Posterior vena cava (tissue), 2 donors: ENCODE results near the gene ANKRD13B. TPM values are rescaled to one million over a fixed set of nuclear protein-coding genes. Genes with fewer than 3 reads are reported as not detected.

Experiments used
- DNase-seq: peaks from one replicate; pipeline ENCODE4 v3.0.0-alpha.2; 2020; ENCODE audit warnings: low spot score
- intact Hi-C, 2 donors: fragments of 100-400 bp; cut with DNase I; formaldehyde crosslinking; loops; one replicate each; pipeline versions ENCODE4 v1.14.1 to v1.14.2; 2022 to 2023
- total RNA-seq, 2 donors: library from RNA; stranded (reverse); fragmentation: NEBNext Ultra II Directional; extraction: Animal tissue kit (Norgen Biotek cat#: 25700); gene quantifications; one replicate each; pipeline ENCODE4 v1.2.1, GENCODE V29; 2021
- donor health status: DM: yes; HTN: yes; CAD: no.
- donor health status: DM: yes; HTN: yes; CAD: no.

Gene ANKRD13B
- total RNA-seq, 2 donors from 2014 or later = 11.2 to 11.5 TPM

DNA sequence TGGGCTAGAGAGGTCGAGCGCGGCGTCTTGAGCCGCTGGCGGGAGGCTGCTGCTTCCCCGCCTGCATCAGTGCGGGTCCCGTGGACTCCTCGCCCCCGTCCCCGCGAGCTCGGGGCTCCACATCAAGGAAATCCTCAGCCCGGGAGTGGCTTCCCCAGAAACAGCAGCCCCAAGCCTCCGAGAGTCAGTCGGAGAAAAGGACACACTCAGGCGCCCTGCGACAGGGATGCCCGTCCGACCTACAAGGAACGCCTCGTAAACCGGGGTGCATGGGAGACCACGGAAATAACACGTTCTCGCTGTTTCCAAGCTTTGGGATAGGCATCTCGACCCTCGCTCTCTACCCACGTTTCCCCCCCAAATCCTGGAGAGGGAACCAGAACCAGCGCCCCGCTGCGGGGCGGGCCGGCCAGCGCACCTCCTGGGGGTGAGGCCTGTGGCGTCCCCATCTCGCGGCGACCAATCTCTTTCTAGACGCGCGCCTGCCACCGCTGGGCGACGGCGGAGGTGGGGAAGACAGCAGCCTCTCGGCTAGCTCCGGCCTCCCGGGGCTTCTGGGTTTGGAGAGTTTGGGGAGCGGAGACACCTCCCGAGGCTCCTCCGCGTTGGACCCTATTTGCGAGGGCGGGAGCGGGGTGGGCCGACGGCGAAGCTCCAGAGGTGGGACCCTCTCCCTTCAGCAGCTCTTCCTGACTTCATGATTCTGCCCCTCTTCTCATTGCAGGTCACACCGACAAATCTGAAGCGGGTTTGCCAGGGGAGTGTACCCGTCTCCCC lies 25.2 kb upstream of the ANKRD13B start:
- peak; percentile 91 for DNase-seq
- intact Hi-C loops = no loop called here

GRCh38 chr17:29568331-29569244 lies 24.3 kb upstream of the ANKRD13B start, which contains the start of gene TP53I13:
Gene TP53I13 (plus strand): TSS chr17:29568701. CDS start chr17:29568759, 58 bp downstream.
- peak; percentile 94 for DNase-seq
- intact Hi-C loops = no loop called here

DNA sequence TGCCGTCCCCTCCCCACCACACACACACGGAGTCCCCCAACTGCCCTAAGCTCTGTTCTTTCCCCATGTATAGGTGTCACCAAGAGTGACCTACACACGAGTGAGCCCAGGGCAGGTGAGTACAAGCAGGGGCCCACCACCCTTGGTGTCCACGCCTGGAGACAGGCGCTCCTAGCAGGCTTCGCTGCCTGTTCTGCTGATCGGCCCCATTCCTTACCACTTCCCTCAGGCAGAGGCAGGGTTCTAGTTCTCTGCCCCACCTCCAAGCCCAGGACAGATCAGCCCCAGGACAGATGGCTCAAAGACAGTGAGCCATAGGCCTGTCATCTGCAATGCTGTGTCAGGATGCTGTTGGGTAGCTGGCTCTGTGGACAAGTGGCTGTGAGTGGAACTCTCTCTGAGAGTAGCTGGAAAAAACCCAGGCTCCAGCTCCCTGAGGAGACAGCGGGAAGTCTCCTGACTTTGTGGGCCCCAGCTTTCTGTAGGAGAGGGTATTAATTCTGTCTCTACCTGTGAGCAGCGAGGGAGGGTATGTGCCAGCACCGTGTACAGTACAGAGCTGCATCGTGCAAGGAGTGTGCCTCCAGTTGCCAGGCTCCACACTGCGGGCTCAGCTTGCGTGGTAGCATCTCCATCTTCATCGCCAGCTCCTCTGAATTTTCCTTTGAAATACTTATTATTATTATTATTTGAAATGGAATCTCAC lies 23.5 kb upstream of the ANKRD13B start:
- intact Hi-C loops = no loop called here
- peak; percentile 60 for DNase-seq

- intact Hi-C loops = no loop called here
- peak; percentile 52 for DNase-seq
These were observed 22.4 kb upstream of the ANKRD13B start for GRCh38 chr17:29570521-29570920.

DNA sequence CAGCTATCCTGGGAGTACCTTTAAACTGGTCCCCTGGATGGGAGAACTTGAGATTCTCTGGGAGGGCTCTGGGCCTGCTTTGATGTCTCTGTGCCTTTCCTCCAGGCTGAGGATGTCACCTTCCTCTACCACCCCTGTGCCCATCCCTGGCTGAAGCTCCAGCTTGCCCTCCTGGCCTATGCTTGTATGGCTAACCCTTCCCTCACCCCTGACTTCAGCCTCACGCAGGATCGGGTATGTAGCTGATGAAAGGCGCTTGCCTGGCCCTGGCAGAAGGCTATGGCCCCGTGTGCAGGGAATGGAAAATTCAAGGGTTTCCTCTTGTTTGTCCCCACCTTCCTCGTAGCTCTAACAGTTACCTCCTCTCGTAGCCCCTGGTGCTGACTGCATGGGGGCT lies 21.4 kb upstream of the ANKRD13B start:
- DNase-seq = no peak
- intact Hi-C loops = no loop called here

- DNase-seq = peak; percentile 72
- intact Hi-C loops = no loop called here
These were observed 20.9 kb upstream of the ANKRD13B start for GRCh38 chr17:29571883-29572681.

DNA sequence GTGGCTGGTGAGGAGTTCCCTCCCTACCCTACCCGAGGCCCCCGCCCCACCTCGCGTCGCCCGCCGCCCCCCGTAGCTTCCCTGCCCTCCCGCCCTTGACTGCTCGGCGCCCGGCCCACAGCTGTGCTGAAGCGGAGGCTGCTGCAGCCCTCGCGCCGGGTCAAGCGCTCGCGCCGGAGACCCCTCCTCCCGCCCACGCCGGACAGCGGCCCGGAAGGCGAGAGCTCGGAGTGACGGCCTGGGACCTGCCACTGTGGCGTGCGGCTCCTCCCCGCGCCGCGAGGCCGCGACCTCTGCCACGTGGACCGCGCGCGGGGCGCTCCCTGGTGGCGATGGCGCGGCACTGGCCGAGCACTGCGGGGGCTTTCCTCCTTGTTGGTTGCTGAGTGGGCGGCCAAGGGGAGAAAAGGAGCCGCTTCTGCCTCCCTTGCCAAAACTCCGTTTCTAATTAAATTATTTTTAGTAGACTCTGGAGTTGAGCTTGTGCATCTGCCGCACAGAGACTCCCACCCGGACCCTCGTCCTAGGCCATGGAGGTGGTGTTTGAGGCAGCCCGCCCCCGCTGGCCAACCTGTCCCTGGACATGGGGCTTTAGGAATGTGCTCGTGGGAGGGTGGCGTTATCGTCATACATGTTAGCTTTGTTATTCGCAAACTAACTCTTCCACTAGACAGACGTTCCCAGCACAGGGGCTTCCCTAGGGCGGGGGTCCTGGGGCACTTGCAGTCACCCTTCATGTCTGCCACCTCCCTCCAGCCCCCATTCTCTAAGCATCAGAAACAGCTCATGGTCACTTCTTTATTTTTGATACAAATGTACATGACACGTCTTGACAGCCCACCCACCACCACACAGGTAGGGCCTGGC lies 20.0 kb upstream of the ANKRD13B start:
- intact Hi-C loops = no loop called here
- DNase-seq = peak; percentile 85

- intact Hi-C loops = no loop called here
- peak; percentile 71 for DNase-seq
These were observed 19.4 kb upstream of the ANKRD13B start for GRCh38 chr17:29573558-29573869.

GRCh38 chr17:29573871-29574731 lies 18.8 kb upstream of the ANKRD13B start:
- DNase-seq = peak; percentile 75
- intact Hi-C loops = no loop called here

DNA sequence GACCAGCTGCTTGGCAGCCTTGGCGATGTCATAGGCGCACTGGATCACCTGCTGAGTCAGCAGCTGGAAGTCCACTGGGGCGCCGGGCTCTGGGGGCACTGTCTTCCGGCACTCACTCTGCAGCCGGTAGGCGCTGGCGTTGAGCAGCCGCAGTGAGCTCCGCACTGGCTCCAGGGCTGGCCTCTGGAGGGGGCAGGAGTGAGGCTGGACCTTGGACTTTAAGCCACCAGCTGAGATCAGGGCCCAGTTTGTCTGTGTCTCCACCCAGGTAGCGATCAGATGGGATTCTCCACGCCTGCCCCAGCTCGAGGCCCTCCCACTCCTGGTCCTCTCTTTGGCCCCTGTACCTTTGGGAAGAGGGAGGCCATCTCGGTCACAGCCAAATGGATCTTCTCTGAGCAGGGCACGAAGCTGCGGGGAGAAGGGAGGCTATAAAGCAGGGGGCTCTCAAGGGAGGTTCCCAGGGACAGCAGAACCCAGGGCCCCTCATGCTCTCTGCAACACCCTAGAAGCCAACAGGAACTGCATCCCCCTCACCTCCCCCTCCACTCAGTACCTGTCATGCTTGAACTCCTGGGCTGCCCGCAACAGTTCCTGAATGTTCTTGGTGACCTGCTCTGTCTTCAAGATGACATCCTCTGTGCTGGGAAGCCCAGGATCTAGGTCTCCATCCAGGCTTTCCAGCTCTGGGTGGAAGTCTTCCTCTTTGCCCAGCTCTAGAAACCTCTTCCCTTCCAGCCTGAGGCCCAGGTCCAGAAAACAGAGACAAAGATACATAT lies 18.0 kb upstream of the ANKRD13B start:
- peak; percentile 77 for DNase-seq
- intact Hi-C loops = no loop called here

DNA sequence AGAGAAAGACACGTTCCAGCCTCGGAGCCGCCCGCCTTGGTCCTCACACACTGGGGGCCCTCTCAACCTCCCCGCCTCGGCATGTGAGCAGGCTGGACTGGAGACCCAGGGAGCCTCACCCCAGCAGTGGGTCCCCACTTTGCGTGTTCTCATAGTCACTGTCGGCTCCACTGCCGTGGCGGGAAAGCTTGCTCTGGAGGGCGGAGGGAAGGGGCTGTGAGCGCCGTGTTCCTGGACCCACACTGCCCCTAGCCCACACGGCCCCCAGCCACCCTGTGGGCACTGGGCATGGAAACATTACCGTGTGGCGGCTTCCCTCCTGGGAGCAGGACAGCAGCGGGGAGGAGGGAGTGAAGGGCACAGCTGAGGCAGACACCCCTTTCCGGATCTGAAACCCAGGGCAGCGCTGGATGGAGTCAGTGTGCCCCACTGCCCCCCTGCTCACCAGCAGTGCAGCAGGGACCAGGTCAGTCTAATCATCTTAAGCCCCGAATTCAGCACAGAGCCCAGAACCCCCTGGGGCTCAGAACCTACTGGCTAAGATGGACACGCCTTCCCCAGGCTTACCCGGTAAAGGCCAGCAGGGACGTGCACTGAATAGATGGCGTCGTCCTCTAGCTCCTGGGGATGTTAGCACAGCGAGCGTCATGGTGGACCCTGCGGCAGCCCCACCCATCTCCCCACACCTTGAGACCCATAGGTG lies 17.3 kb upstream of the ANKRD13B start:
- intact Hi-C loops = no loop called here
- peak; percentile 66 for DNase-seq

DNA sequence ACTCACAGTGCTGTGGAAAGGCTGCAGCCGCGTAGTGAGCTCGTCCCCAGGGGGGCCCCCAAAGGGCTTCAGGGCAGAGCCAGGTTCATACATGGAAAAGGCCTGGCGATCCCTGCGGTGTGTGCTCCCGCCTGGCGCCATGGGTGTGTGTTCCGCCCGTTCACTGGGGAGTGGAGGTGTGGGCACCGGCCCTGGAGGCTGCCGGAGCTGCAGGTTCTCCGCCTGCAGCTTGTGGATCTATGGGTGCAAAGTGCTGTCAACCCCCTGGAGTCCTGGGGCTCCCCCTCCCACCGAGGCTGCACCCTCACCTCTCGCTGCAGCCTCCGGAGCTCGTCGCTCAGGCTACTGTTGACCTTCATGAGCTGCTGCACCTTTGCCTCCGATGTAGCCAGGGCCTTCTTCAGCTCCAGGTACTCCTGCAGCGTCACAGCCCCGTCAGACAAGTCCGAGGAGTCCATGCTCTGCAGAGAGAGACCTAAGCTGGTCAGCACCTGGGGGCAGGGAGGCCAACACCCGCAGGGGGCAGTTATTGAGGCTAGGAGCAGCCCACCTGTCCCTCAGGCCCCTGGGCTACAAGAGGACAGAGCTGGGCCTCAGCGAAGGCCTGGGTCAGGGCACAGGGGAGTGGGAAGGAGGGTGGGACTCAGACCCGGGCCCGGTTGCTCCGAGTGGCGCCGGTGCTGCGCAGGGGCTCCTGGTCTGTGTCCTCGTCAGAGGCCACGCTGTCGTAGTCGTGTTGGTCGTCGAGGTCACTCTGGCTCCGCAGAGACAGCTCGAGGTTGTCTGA lies 16.5 kb upstream of the ANKRD13B start:
- intact Hi-C loops = no loop called here
- peak; percentile 79 for DNase-seq

- no peak for DNase-seq
- intact Hi-C loops = no loop called here
These were observed 15.9 kb upstream of the ANKRD13B start for GRCh38 chr17:29577001-29577370.

GRCh38 chr17:29577385-29578211 lies 15.3 kb upstream of the ANKRD13B start:
- intact Hi-C loops = no loop called here
- peak; percentile 85 for DNase-seq
